GM18520 (cell line): ENCODE data around the gene NUTM1.
A peak's percentile ranks its signal among the peaks of the same experiment; 100 is the strongest.
"Not testable (repeated sequence)": the region's sequence is repeated elsewhere in the genome, so short reads cannot be mapped to it uniquely, and the experiment has no call there.

Experiments used
- ATAC-seq: cut with Tn5 transposase; IDR thresholded peaks from one replicate; pipeline ENCODE4 v1.9.1; 2021; ENCODE audit not compliant: unreplicated experiment

Gene NUTM1

GRCh38 chr15:34364041-34364440 is 20.9 kb downstream of the NUTM1 start:
- no peak for ATAC-seq

- ATAC-seq = no peak
Measured at GRCh38 chr15:34365091-34365825, 22.1 kb downstream of the NUTM1 start.

GRCh38 chr15:34365836-34366235 is 22.7 kb downstream of the NUTM1 start:
- ATAC-seq = no peak

- ATAC-seq = no peak
Measured at GRCh38 chr15:34366271-34367065, 23.4 kb downstream of the NUTM1 start.

GRCh38 chr15:34367101-34368081 is 24.3 kb downstream of the NUTM1 start, which contains the start of gene LPCAT4:
TSS of gene LPCAT4 (minus strand) at chr15:34367196. CDS start at chr15:34367100, 96 bp downstream.
- peak; percentile 75 for ATAC-seq

- no peak for ATAC-seq
Measured at GRCh38 chr15:34370129-34370528, 27.0 kb downstream of the NUTM1 start.

- no peak for ATAC-seq
Measured at GRCh38 chr15:34370643-34371042, 27.5 kb downstream of the NUTM1 start.

- no peak for ATAC-seq
Measured at GRCh38 chr15:34373951-34374350, 30.8 kb downstream of the NUTM1 start.

- ATAC-seq = no peak
Measured at GRCh38 chr15:34374816-34375215, 31.7 kb downstream of the NUTM1 start.

GRCh38 chr15:34375541-34375940 is 32.4 kb downstream of the NUTM1 start:
- ATAC-seq = not testable (repeated sequence)

- no peak for ATAC-seq
Measured at GRCh38 chr15:34376856-34377255, 33.7 kb downstream of the NUTM1 start.

- not testable (repeated sequence) for ATAC-seq
Measured at GRCh38 chr15:34380491-34380890, 37.4 kb downstream of the NUTM1 start.

GRCh38 chr15:34381829-34382521 is 38.9 kb downstream of the NUTM1 start:
- ATAC-seq = not testable (repeated sequence)

GRCh38 chr15:34389594-34390086 is 46.5 kb downstream of the NUTM1 start:
- ATAC-seq = not testable (repeated sequence)

- ATAC-seq = not testable (repeated sequence)
Measured at GRCh38 chr15:34392981-34393380, 49.9 kb downstream of the NUTM1 start.

GRCh38 chr15:34397637-34398259 is 54.6 kb downstream of the NUTM1 start:
- not testable (repeated sequence) for ATAC-seq

- ATAC-seq = peak; percentile 67
Measured at GRCh38 chr15:34403160-34403598, 60.1 kb downstream of the NUTM1 start.

GRCh38 chr15:34403899-34404298 is 60.8 kb downstream of the NUTM1 start:
- not testable (repeated sequence) for ATAC-seq
